OCI-LY3 (cell line): ENCODE data around the gene LHFPL4.
"Not testable (repeated sequence)": the region's sequence is repeated elsewhere in the genome, so short reads cannot be mapped to it uniquely, and the experiment has no call there.

Experiments used
- H2AFZ ChIP-seq: fragments of 200-600, 300-600 bp; shearing (Covaris generic); 2 replicates; pipeline ENCODE4 v1.6.0; 2014; ENCODE audit warnings: antibody characterized with exemption, low read depth, low read length
- H3K27ac ChIP-seq: fragments of 200-600, 300-600 bp; sonication (generic); 2 replicates; pipeline ENCODE4 v1.5.1; 2014; ENCODE audit warnings: mild to moderate bottlenecking, low read length, moderate library complexity, mixed read lengths
- H3K27me3 ChIP-seq: fragments of 200-600, 300-600 bp; sonication (generic); 2 replicates; pipeline ENCODE4 v1.6.1; 2014; ENCODE audit warnings: low read depth, low read length, mixed read lengths
- H3K36me3 ChIP-seq: fragments of 200-600, 300-600 bp; sonication (generic); replicated peaks from 2 replicates; pipeline ENCODE3; 2014; ENCODE audit warnings: low read depth, low read length, mixed read lengths
- H3K4me1 ChIP-seq: fragments of 300-600, 200-600 bp; sonication (generic); 2 replicates; pipeline ENCODE4 v1.6.1; 2014; ENCODE audit warnings: low read length, mixed read lengths
- H3K4me2 ChIP-seq: fragments of 200-600, 300-600 bp; sonication (generic); 2 replicates; pipeline ENCODE4 v1.6.1; 2014; ENCODE audit warnings: low read length, mixed read lengths
- H3K4me3 ChIP-seq: fragments of 300-600, 200-600 bp; sonication (generic); 2 replicates; pipeline ENCODE4 v1.5.1; 2014; ENCODE audit warnings: antibody characterized with exemption, mild to moderate bottlenecking, low read length, moderate library complexity
- H3K79me2 ChIP-seq: fragments of 300-600, 200-600 bp; shearing (Covaris generic); 2 replicates; pipeline ENCODE4 v1.6.1; 2014; ENCODE audit warnings: mild to moderate bottlenecking, low read length, mixed read lengths
- H3K9ac ChIP-seq: fragments of 300-600, 200-600 bp; shearing (Covaris generic); 2 replicates; pipeline ENCODE4 v1.6.0; 2014; ENCODE audit warnings: mild to moderate bottlenecking, low read length, moderate library complexity
- H3K9me3 ChIP-seq: fragments of 200-600, 300-600 bp; shearing (Covaris generic); 2 replicates; pipeline ENCODE4 v1.6.1; 2014; ENCODE audit warnings: low read length, mixed read lengths; ENCODE audit not compliant: insufficient read depth
- H4K20me1 ChIP-seq: fragments of 200-600, 300-600 bp; sonication (generic); 2 replicates; pipeline ENCODE4 v1.6.1; 2016; ENCODE audit warnings: low read length, mixed read lengths; ENCODE audit not compliant: insufficient read depth
- EZH2phosphoT487 ChIP-seq: fragments of 200-600 bp; shearing (Covaris generic); IDR thresholded peaks from 2 replicates; pipeline ENCODE4 v1.6.1; 2018; ENCODE audit warnings: antibody characterized with exemption, mixed run types, low read depth
- TF ChIP-seq, protein P1 (sequence below): fragments of 200-600, 300-600 bp; sonication (generic); IDR thresholded peaks from 2 replicates; pipeline ENCODE4 v1.5.1; 2014; ENCODE audit warnings: antibody characterized with exemption, low read length, low read depth

LHFPL4 gene

GRCh38 chr3:9569054-9569453 is 15.4 kb upstream of the LHFPL4 start:
- Histone ChIP-seq H2AFZ (no peak overlapping the region), H3K36me3 (no peaks in the 10 kb centered on the region), H3K4me2 (no peak overlapping the region), H3K27ac (no peak overlapping the region), H3K79me2 (no peaks in the 10 kb centered on the region), H3K4me1 (no peaks in the 10 kb centered on the region), H3K9ac (no peak overlapping the region), H3K4me3 (no peak overlapping the region), H3K9me3 (no peaks in the 10 kb centered on the region), H3K27me3 (peaks cover 17% of the 10 kb centered on the region), H4K20me1 (no peaks in the 10 kb centered on the region)
- no peak for TF ChIP-seq EZH2phosphoT487
- TF ChIP-seq, protein P1, sequence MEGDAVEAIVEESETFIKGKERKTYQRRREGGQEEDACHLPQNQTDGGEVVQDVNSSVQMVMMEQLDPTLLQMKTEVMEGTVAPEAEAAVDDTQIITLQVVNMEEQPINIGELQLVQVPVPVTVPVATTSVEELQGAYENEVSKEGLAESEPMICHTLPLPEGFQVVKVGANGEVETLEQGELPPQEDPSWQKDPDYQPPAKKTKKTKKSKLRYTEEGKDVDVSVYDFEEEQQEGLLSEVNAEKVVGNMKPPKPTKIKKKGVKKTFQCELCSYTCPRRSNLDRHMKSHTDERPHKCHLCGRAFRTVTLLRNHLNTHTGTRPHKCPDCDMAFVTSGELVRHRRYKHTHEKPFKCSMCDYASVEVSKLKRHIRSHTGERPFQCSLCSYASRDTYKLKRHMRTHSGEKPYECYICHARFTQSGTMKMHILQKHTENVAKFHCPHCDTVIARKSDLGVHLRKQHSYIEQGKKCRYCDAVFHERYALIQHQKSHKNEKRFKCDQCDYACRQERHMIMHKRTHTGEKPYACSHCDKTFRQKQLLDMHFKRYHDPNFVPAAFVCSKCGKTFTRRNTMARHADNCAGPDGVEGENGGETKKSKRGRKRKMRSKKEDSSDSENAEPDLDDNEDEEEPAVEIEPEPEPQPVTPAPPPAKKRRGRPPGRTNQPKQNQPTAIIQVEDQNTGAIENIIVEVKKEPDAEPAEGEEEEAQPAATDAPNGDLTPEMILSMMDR = no peak

- no peak overlapping the region for H3K9ac ChIP-seq
- H3K4me2 ChIP-seq = no peak overlapping the region
- no peak overlapping the region for H3K4me3 ChIP-seq
- H3K79me2 ChIP-seq = no peaks in the 10 kb centered on the region
- H3K9me3 ChIP-seq = no peaks in the 10 kb centered on the region
- no peaks in the 10 kb centered on the region for H3K36me3 ChIP-seq
- no peak overlapping the region for H3K27ac ChIP-seq
- H2AFZ ChIP-seq = no peak overlapping the region
- no peaks in the 10 kb centered on the region for H3K4me1 ChIP-seq
- TF ChIP-seq, protein P1 = no peak
- TF ChIP-seq EZH2phosphoT487 = no peak
- H4K20me1 ChIP-seq = no peaks in the 10 kb centered on the region
- H3K27me3 ChIP-seq = no peaks in the 10 kb centered on the region
These were observed 11.7 kb upstream of the LHFPL4 start for GRCh38 chr3:9565316-9565715.

DNA sequence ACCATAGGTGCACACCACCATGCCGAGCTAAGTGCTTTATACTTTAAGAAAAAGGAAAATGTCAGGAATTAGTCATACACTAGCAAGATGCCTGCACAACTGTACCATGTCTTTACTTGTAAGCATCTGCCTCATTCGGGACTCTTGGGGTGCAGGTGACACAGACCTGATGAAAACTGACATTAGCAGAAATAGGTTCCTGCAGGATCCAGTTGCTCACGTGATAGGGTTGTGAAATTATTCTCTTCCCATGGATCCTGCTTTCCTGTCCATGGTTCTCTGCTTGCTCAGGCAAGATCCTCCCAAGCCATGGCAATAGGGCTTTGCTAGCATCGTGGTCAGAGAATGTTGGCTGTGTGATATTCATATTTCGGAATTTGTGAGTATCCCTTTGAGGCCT is 10.2 kb upstream of the LHFPL4 start:
- no peak overlapping the region for H2AFZ ChIP-seq
- no peaks in the 10 kb centered on the region for H3K9me3 ChIP-seq
- no peak overlapping the region for H3K27ac ChIP-seq
- H3K4me1 ChIP-seq = no peaks in the 10 kb centered on the region
- no peaks in the 10 kb centered on the region for H3K79me2 ChIP-seq
- no peaks in the 10 kb centered on the region for H3K36me3 ChIP-seq
- H4K20me1 ChIP-seq = no peaks in the 10 kb centered on the region
- H3K27me3 ChIP-seq = no peaks in the 10 kb centered on the region
- H3K4me2 ChIP-seq = no peak overlapping the region
- H3K9ac ChIP-seq = no peak overlapping the region
- no peak overlapping the region for H3K4me3 ChIP-seq
- TF ChIP-seq, protein P1 = no peak
- TF ChIP-seq EZH2phosphoT487 = no peak

GRCh38 chr3:9560056-9560455 is 6.4 kb upstream of the LHFPL4 start:
- H3K9ac ChIP-seq, H3K9me3 ChIP-seq, H3K27me3 ChIP-seq, H2AFZ ChIP-seq, H3K4me3 ChIP-seq, H3K79me2 ChIP-seq, H3K4me2 ChIP-seq, H3K4me1 ChIP-seq, H3K27ac ChIP-seq, H3K36me3 ChIP-seq, H4K20me1 ChIP-seq: not testable (repeated sequence)
